ENCODE data around the gene ALDH5A1. TPM values are rescaled to one million over a fixed set of nuclear protein-coding genes. Genes with fewer than 3 reads are reported as not detected.

Gene ALDH5A1
- total RNA-seq, 1 donor from 2014 or later: 11.3 TPM

- Mint-ChIP-seq H3K27me3 (ENCODE audit: insufficient read depth) (peaks cover 10% of the 10 kb centered on the region), H3K27ac (no peak overlapping the region), H3K4me1 (ENCODE audit: low read depth) (no peaks in the 10 kb centered on the region), H3K9me3 (no peaks in the 10 kb centered on the region), H3K4me3 (no peak overlapping the region), H3K36me3 (ENCODE audit: low read depth) (no peaks in the 10 kb centered on the region)
- intact Hi-C loops (cut with micrococcal nuclease): no loop called here
- no peak for DNase-seq (ENCODE audit: low spot score)
These were observed 71.4 kb downstream of the ALDH5A1 start for GRCh38 chr6:24566020-24566767.

DNA sequence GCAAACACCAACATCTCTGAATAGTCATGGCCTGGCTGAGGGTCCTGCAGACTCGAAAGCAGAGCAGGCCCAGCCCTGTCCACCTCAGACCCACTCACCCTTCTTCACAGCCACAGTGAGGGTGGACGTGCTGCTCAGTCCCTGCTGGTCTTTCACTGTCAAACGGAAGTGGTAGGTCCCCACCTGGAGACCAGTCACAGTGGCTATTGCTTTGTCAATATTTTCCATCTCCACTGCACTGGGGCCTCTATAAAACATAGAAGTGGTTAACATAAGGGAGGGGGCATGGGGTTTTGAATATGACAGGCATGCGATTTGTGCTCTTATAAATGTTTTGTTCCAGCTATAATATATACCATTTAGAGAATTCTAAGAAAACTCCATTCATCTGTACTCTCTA, 73.9 kb downstream of the ALDH5A1 start:
- H3K27ac Mint-ChIP-seq: no peak overlapping the region
- H3K4me3 Mint-ChIP-seq: no peak overlapping the region
- H3K36me3 Mint-ChIP-seq (ENCODE audit: low read depth): no peaks in the 10 kb centered on the region
- H3K9me3 Mint-ChIP-seq: no peaks in the 10 kb centered on the region
- intact Hi-C loops (cut with micrococcal nuclease): no loop called here
- H3K4me1 Mint-ChIP-seq (ENCODE audit: low read depth): no peaks in the 10 kb centered on the region
- DNase-seq (ENCODE audit: low spot score): no peak
- H3K27me3 Mint-ChIP-seq (ENCODE audit: insufficient read depth): peaks cover 9% of the 10 kb centered on the region

GRCh38 chr6:24569811-24570210, 75.0 kb downstream of the ALDH5A1 start:
- Mint-ChIP-seq H3K27ac (no peak overlapping the region), H3K9me3 (no peaks in the 10 kb centered on the region), H3K4me3 (no peak overlapping the region), H3K27me3 (ENCODE audit: insufficient read depth) (peaks cover 9% of the 10 kb centered on the region), H3K36me3 (ENCODE audit: low read depth) (no peaks in the 10 kb centered on the region), H3K4me1 (ENCODE audit: low read depth) (no peaks in the 10 kb centered on the region)
- DNase-seq (ENCODE audit: low spot score): no peak
- intact Hi-C loops (cut with micrococcal nuclease): no loop called here

GRCh38 chr6:24571361-24571760, 76.6 kb downstream of the ALDH5A1 start:
- Mint-ChIP-seq H3K36me3 (ENCODE audit: low read depth) (no peaks in the 10 kb centered on the region), H3K9me3 (no peaks in the 10 kb centered on the region), H3K4me3 (no peak overlapping the region), H3K27me3 (ENCODE audit: insufficient read depth) (peaks cover 4% of the 10 kb centered on the region), H3K4me1 (ENCODE audit: low read depth) (no peaks in the 10 kb centered on the region), H3K27ac (no peak overlapping the region)
- intact Hi-C loops (cut with micrococcal nuclease): no loop called here
- DNase-seq (ENCODE audit: low spot score): no peak

GRCh38 chr6:24574809-24575208, 80.0 kb downstream of the ALDH5A1 start:
- Mint-ChIP-seq H3K4me3 (no peak overlapping the region), H3K27me3 (ENCODE audit: insufficient read depth) (peaks cover 16% of the 10 kb centered on the region), H3K9me3 (no peaks in the 10 kb centered on the region), H3K36me3 (ENCODE audit: low read depth) (no peaks in the 10 kb centered on the region), H3K27ac (no peak overlapping the region), H3K4me1 (ENCODE audit: low read depth) (no peaks in the 10 kb centered on the region)
- DNase-seq (ENCODE audit: low spot score): no peak
- intact Hi-C loops (cut with micrococcal nuclease): no loop called here

- Mint-ChIP-seq H3K27ac (no peak overlapping the region), H3K9me3 (no peaks in the 10 kb centered on the region)
These were observed 81.7 kb downstream of the ALDH5A1 start for GRCh38 chr6:24576447-24576846.

GRCh38 chr6:24581084-24581669, 86.4 kb downstream of the ALDH5A1 start:
- peaks cover 27% of the 10 kb centered on the region for H3K27me3 Mint-ChIP-seq (ENCODE audit: insufficient read depth)
- no peak overlapping the region for H3K27ac Mint-ChIP-seq
- peaks cover 6% of the 10 kb centered on the region for H3K4me1 Mint-ChIP-seq (ENCODE audit: low read depth)
- H3K36me3 Mint-ChIP-seq (ENCODE audit: low read depth): no peaks in the 10 kb centered on the region
- no peaks in the 10 kb centered on the region for H3K9me3 Mint-ChIP-seq
- no peak overlapping the region for H3K4me3 Mint-ChIP-seq
- intact Hi-C loops (cut with micrococcal nuclease): loop anchor here (1.0 to 2.0 kb wide), 4 partner anchors 56 to 185 kb away; no protein-coding TSS in a partner anchor
- DNase-seq (ENCODE audit: low spot score): peak; percentile 57

More at GRCh38 chr6:24576447-24576846, 81.7 kb downstream of the ALDH5A1 start:
- no peak for DNase-seq (ENCODE audit: low spot score)
- Mint-ChIP-seq H3K4me1 (ENCODE audit: low read depth) (no peaks in the 10 kb centered on the region), H3K36me3 (ENCODE audit: low read depth) (no peaks in the 10 kb centered on the region), H3K27me3 (ENCODE audit: insufficient read depth) (peaks cover 18% of the 10 kb centered on the region), H3K4me3 (no peak overlapping the region)
- intact Hi-C loops (cut with micrococcal nuclease): no loop called here

DNA sequence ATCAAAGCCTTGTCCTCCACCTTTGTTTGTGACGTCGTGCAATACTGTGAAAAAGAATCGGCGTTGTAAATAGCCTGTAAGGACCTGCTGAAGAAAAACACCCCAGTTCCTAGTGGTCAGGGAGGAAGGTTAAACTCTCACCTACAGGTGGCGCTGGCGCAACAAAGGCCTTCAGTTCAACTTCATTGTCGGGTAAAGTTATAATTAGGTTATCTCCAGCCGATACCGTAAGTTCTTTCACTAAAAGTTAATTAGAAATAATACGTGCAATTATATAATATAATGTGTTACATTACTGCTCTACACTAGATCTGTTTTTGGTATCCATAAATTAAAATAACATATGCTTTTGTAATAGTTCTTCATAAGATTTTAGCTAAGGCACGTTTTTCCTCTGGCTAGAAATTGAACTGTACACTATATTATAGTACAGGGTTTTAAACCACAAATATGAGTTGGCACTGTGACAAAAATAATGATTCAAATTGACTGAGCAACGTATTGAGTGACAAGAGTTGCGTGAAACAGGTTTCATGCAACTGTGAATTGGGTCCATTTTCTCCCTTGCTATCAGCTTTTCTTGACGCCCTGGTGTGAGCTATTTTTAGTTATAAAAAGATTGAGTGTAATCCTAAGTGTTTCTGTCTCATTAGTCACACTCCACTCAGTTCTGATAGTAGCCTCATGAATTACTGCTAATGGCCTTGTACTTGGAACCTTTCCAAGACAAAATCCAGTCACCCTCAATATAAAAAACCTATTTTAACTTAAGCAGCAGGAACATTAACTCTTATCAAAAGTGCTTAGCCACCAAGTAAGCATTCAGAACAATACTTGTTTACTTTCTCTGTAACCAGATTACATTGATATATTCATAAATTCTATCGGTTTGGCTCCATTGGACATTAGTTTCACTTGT, 89.0 kb downstream of the ALDH5A1 start:
- no peaks in the 10 kb centered on the region for H3K9me3 Mint-ChIP-seq
- H3K36me3 Mint-ChIP-seq (ENCODE audit: low read depth): no peaks in the 10 kb centered on the region
- peaks cover 6% of the 10 kb centered on the region for H3K4me1 Mint-ChIP-seq (ENCODE audit: low read depth)
- H3K4me3 Mint-ChIP-seq: no peak overlapping the region
- intact Hi-C loops (cut with micrococcal nuclease): loop anchor here (1.0 to 2.0 kb wide), 4 partner anchors 63 to 487 kb away; partner anchors contain the start of genes KIAA0319 and TDP2
- H3K27me3 Mint-ChIP-seq (ENCODE audit: insufficient read depth): peaks cover 25% of the 10 kb centered on the region
- no peak overlapping the region for H3K27ac Mint-ChIP-seq
- DNase-seq (ENCODE audit: low spot score): peak; percentile 56

GRCh38 chr6:24584382-24584720, 89.6 kb downstream of the ALDH5A1 start:
- intact Hi-C loops (cut with micrococcal nuclease): no loop called here
- DNase-seq (ENCODE audit: low spot score): no peak
- Mint-ChIP-seq H3K9me3 (no peaks in the 10 kb centered on the region), H3K27ac (no peak overlapping the region), H3K36me3 (ENCODE audit: low read depth) (no peaks in the 10 kb centered on the region), H3K4me3 (no peak overlapping the region), H3K27me3 (ENCODE audit: insufficient read depth) (peaks cover 22% of the 10 kb centered on the region), H3K4me1 (ENCODE audit: low read depth) (peaks cover 6% of the 10 kb centered on the region)

Other genes with a start within 250 kb of the ALDH5A1 start
- not detected in 2 replicates for gene DCDC2, start 136.9 kb upstream of the ALDH5A1 start, total RNA-seq
- 30.3 and 30.7 TPM in 2 replicates for gene MRS2, start 92.0 kb upstream of the ALDH5A1 start, total RNA-seq
- gene GPLD1, start 5.4 kb upstream of the ALDH5A1 start, total RNA-seq: 0.22 and 0.39 TPM in 2 replicates
- gene KIAA0319, start 151.2 kb downstream of the ALDH5A1 start, total RNA-seq: not detected in 2 replicates
- 46.1 and 47.4 TPM in 2 replicates for gene TDP2, start 171.9 kb downstream of the ALDH5A1 start, total RNA-seq
- gene ACOT13, start 172.1 kb downstream of the ALDH5A1 start, total RNA-seq: 27.0 and 27.4 TPM in 2 replicates
- 109 TPM in 2 replicates for gene C6orf62, start 224.2 kb downstream of the ALDH5A1 start, total RNA-seq